Kidney (tissue), 14 donors: ENCODE measurements around the gene LDLRAD4. TPM values are rescaled to one million over a fixed set of nuclear protein-coding genes. Genes with fewer than 3 reads are reported as not detected.

ENCODE experiments used
- DNase-seq, 5 donors: peaks; one replicate each; pipeline ENCODE4 v3.0.0-alpha.2; 2013 to 2020
- FAIRE-seq: peaks from 2 replicates; lab custom pipeline; 2012; peaks lifted over from hg19 to GRCh38; lab: Jason Lieb, UNC
- H3K27ac ChIP-seq, 2 donors: one replicate each; pipeline ENCODE4 v1.7.0; 2013; ENCODE audit warnings: low read depth in 2 of 2, low read length in 2 of 2, inconsistent platforms in 1 of 2
- H3K27me3 ChIP-seq: one replicate; pipeline ENCODE4 v1.7.1; 2013; ENCODE audit warnings: low read length, inconsistent platforms; ENCODE audit not compliant: control insufficient read depth, insufficient read depth
- H3K36me3 ChIP-seq, 3 donors: one replicate each; pipeline versions ENCODE4 v1.7.0 to v1.7.1; 2013; ENCODE audit warnings: low read length in 3 of 3, control low read depth in 1 of 3, inconsistent platforms in 1 of 3; ENCODE audit not compliant: insufficient read depth in 3 of 3, control insufficient read depth in 2 of 3
- H3K4me1 ChIP-seq, 3 donors: one replicate each; pipeline versions ENCODE4 v1.7.0 to v1.7.1; 2013; ENCODE audit warnings: low read length in 3 of 3, inconsistent platforms in 1 of 3, low read depth in 1 of 3; ENCODE audit not compliant: control insufficient read depth in 2 of 3, insufficient read depth in 2 of 3
- H3K4me3 ChIP-seq, 3 donors: one replicate each; pipeline versions ENCODE4 v1.7.0 to v1.8.1; 2013; ENCODE audit warnings: low read length in 3 of 3, control low read depth in 1 of 3, inconsistent platforms in 1 of 3
- H3K9ac ChIP-seq, 3 donors: one replicate each; pipeline versions ENCODE4 v1.7.0 to v1.7.1; 2013; ENCODE audit warnings: low read length in 3 of 3, control low read depth in 1 of 3, inconsistent platforms in 1 of 3
- H3K9me3 ChIP-seq, 3 donors: one replicate each; pipeline versions ENCODE4 v1.7.0 to v1.7.1; 2013; ENCODE audit warnings: low read length in 3 of 3, control low read depth in 1 of 3, inconsistent platforms in 1 of 3; ENCODE audit not compliant: control insufficient read depth in 2 of 3, insufficient read depth in 1 of 3
- CTCF ChIP-seq: IDR thresholded peaks from 3 replicates; pipeline ENCODE4 v1.5.1; 2012; ENCODE audit warnings: mild to moderate bottlenecking, moderate library complexity, borderline replicate concordance; ENCODE audit not compliant: insufficient read depth; ENCODE audit errors: extremely low read depth
- intact Hi-C: fragments of 100-400 bp; cut with DNase I; formaldehyde crosslinking; loops from one replicate; pipeline ENCODE4 v1.11.1; 2022
- polyA plus RNA-seq: library from polyadenylated mRNA; stranded (reverse); fragments of 350-450 nt; fragmentation: Illumina TruSeq; extraction: RNeasy Lipid Tissue Mini Kit (QIAGEN cat#74804); gene quantifications from one replicate; pipeline ENCODE4 v1.2.3, GENCODE V29; 2014; ENCODE audit warnings: low read depth, low replicate concordance; ENCODE audit not compliant: insufficient read depth
- total RNA-seq: library from RNA; stranded (reverse); fragmentation: NEBNext Ultra II Directional; extraction: Animal tissue kit (Norgen Biotek cat#: 25700); gene quantifications from one replicate; pipeline ENCODE4 v1.2.1, GENCODE V29; 2021
- donor health status: control.
- donor health status: control.
- donor health status: control.
- donor health status: control.
- donor health status: control.
- donor health status: DM: yes; HTN: yes; CAD: no.
- donor health status: Normal renal cell carcinoma (clear cell type).

Gene LDLRAD4
- total and polyA plus RNA-seq, 2 donors from 2014 or later, result 2.3 to 42.3 TPM

GRCh38 chr18:13309031-13309747, 90.6 kb downstream of the LDLRAD4 start:
- H3K27ac ChIP-seq, result no peak overlapping the region
- no peak overlapping the region for H3K9ac ChIP-seq
- TF ChIP-seq CTCF, result no peak
- H3K27me3 ChIP-seq, result no peaks in the 10 kb centered on the region
- H3K4me1 ChIP-seq, result no peaks in the 10 kb centered on the region
- no peaks in the 10 kb centered on the region for H3K36me3 ChIP-seq
- H3K4me3 ChIP-seq, result no peak overlapping the region
- H3K9me3 ChIP-seq, result no peaks in the 10 kb centered on the region
- DNase-seq (no peak), FAIRE-seq (no peak)
- intact Hi-C loops, result no loop called here

GRCh38 chr18:13309748-13310670, 91.4 kb downstream of the LDLRAD4 start:
- H3K9ac ChIP-seq, result no peak overlapping the region
- H3K4me1 ChIP-seq, result no peaks in the 10 kb centered on the region
- H3K9me3 ChIP-seq, result no peaks in the 10 kb centered on the region
- no peaks in the 10 kb centered on the region for H3K27me3 ChIP-seq
- DNase-seq (no peak), FAIRE-seq (no peak)
- H3K36me3 ChIP-seq, result no peaks in the 10 kb centered on the region
- H3K27ac ChIP-seq, result no peak overlapping the region
- no peak overlapping the region for H3K4me3 ChIP-seq
- intact Hi-C loops, result no loop called here
- TF ChIP-seq CTCF, result no peak

GRCh38 chr18:13311193-13311592, 92.6 kb downstream of the LDLRAD4 start:
- intact Hi-C loops, result no loop called here
- FAIRE-seq, result no peak
- no peaks in the 10 kb centered on the region for H3K4me1 ChIP-seq
- no peak for DNase-seq
- H3K4me3 ChIP-seq, result no peak overlapping the region
- H3K9me3 ChIP-seq, result peaks cover 0 to 5% (median 0%) of the 10 kb centered on the region in 3 donors
- no peaks in the 10 kb centered on the region for H3K36me3 ChIP-seq
- H3K27ac ChIP-seq, result no peak overlapping the region
- no peaks in the 10 kb centered on the region for H3K27me3 ChIP-seq
- TF ChIP-seq CTCF, result no peak
- H3K9ac ChIP-seq, result no peak overlapping the region
